ENCODE measurements around the gene AGPAT4. TPM values are rescaled to one million over a fixed set of nuclear protein-coding genes. Genes with fewer than 3 reads are reported as not detected.

The AGPAT4 gene
- total RNA-seq, 1 experiment from 2014 or later = 10.1 TPM

- no peak for DNase-seq (ENCODE audit: low spot score)
- no TSS peak for BruUV-seq (replicated peaks)
- intact Hi-C loops (cut with micrococcal nuclease; ENCODE audit: unreplicated experiment) = loop anchor here (5.0 kb wide), 1 partner anchor 221 kb away; no protein-coding TSS in a partner anchor
- no peak overlapping the region for H3K27ac ChIP-seq (ENCODE audit: low read depth, low read length, poor library complexity, severe bottlenecking)
- H3K36me3 ChIP-seq (ENCODE audit: insufficient read depth, low read length, poor library complexity, severe bottlenecking) = no peaks in the 10 kb centered on the region
- no peak overlapping the region for H3K4me3 ChIP-seq (ENCODE audit: low read depth, low read length, poor library complexity, severe bottlenecking)
- no peaks in the 10 kb centered on the region for H3K27me3 ChIP-seq (replicated peaks; ENCODE audit: insufficient read depth, low read depth, low read length, poor library complexity)
- no peaks in the 10 kb centered on the region for H3K9me3 ChIP-seq (ENCODE audit: low read depth, low read length, poor library complexity, severe bottlenecking)
- POLR2A ChIA-PET (ENCODE audit: low non-redundant PET) = no interaction called here
- CTCF ChIA-PET = interaction anchor here (0.9 to 1.1 kb wide), 2 partner anchors 220 to 223 kb away, joined by 3 read pairs; no protein-coding TSS in a partner anchor
- no peak for TF ChIP-seq EZH2 (IDR thresholded peaks at IDR 0.05; ENCODE audit: borderline replicate concordance, low read depth, low read length, poor library complexity, severe bottlenecking)
- TF ChIP-seq CTCF (conservative IDR thresholded peaks at IDR 0.05; ENCODE audit: low read depth, low read length) = no peak
- H3K4me1 ChIP-seq (ENCODE audit: insufficient read depth, low read length, poor library complexity, severe bottlenecking) = no peaks in the 10 kb centered on the region
These were observed 122.7 kb downstream of the AGPAT4 start for GRCh38 chr6:161151059-161151645.

- POLR2A ChIA-PET (ENCODE audit: low non-redundant PET) = no interaction called here
- no peaks in the 10 kb centered on the region for H3K9me3 ChIP-seq (ENCODE audit: low read depth, low read length, poor library complexity, severe bottlenecking)
- CTCF ChIA-PET = interaction anchor here (0.9 to 1.1 kb wide), 2 partner anchors 220 to 223 kb away, joined by 3 read pairs; no protein-coding TSS in a partner anchor
- intact Hi-C loops (cut with micrococcal nuclease; ENCODE audit: unreplicated experiment) = loop anchor here (5.0 kb wide), 1 partner anchor 222 kb away; no protein-coding TSS in a partner anchor
- no peaks in the 10 kb centered on the region for H3K4me1 ChIP-seq (ENCODE audit: insufficient read depth, low read length, poor library complexity, severe bottlenecking)
- no peak overlapping the region for H3K4me3 ChIP-seq (ENCODE audit: low read depth, low read length, poor library complexity, severe bottlenecking)
- DNase-seq (ENCODE audit: low spot score) = no peak
- no TSS peak for BruUV-seq (replicated peaks)
- no peaks in the 10 kb centered on the region for H3K27me3 ChIP-seq (replicated peaks; ENCODE audit: insufficient read depth, low read depth, low read length, poor library complexity)
- TF ChIP-seq CTCF (conservative IDR thresholded peaks at IDR 0.05; ENCODE audit: low read depth, low read length) (no peak), EZH2 (IDR thresholded peaks at IDR 0.05; ENCODE audit: borderline replicate concordance, low read depth, low read length, poor library complexity, severe bottlenecking) (no peak)
- no peak overlapping the region for H3K27ac ChIP-seq (ENCODE audit: low read depth, low read length, poor library complexity, severe bottlenecking)
- H3K36me3 ChIP-seq (ENCODE audit: insufficient read depth, low read length, poor library complexity, severe bottlenecking) = no peaks in the 10 kb centered on the region
These were observed 123.3 kb downstream of the AGPAT4 start for GRCh38 chr6:161150566-161150965.

GRCh38 chr6:161150136-161150535 is 123.7 kb downstream of the AGPAT4 start:
- ChIA-PET POLR2A (ENCODE audit: low non-redundant PET) (no interaction called here), CTCF (interaction anchor here (0.9 to 1.1 kb wide), 2 partner anchors 221 to 224 kb away, joined by 3 read pairs; no protein-coding TSS in a partner anchor)
- Histone ChIP-seq H3K27ac (ENCODE audit: low read depth, low read length, poor library complexity, severe bottlenecking) (no peak overlapping the region), H3K27me3 (replicated peaks; ENCODE audit: insufficient read depth, low read depth, low read length, poor library complexity) (no peaks in the 10 kb centered on the region), H3K36me3 (ENCODE audit: insufficient read depth, low read length, poor library complexity, severe bottlenecking) (no peaks in the 10 kb centered on the region), H3K4me1 (ENCODE audit: insufficient read depth, low read length, poor library complexity, severe bottlenecking) (no peaks in the 10 kb centered on the region), H3K4me3 (ENCODE audit: low read depth, low read length, poor library complexity, severe bottlenecking) (no peak overlapping the region), H3K9me3 (ENCODE audit: low read depth, low read length, poor library complexity, severe bottlenecking) (no peaks in the 10 kb centered on the region)
- no peak for DNase-seq (ENCODE audit: low spot score)
- TF ChIP-seq EZH2 (IDR thresholded peaks at IDR 0.05; ENCODE audit: borderline replicate concordance, low read depth, low read length, poor library complexity, severe bottlenecking) (no peak), CTCF (conservative IDR thresholded peaks at IDR 0.05; ENCODE audit: low read depth, low read length) (no peak)
- intact Hi-C loops (cut with micrococcal nuclease; ENCODE audit: unreplicated experiment) = loop anchor here (5.0 kb wide), 1 partner anchor 222 kb away; no protein-coding TSS in a partner anchor
- BruUV-seq (replicated peaks) = no TSS peak

All from A673 (cell line).